PFSK-1 (cell line): ENCODE data around the gene NT5C2.

Experiments
- FOXP2 ChIP-seq: optimal IDR thresholded peaks from 2 replicates; pipeline ENCODE3; 2011; ENCODE audit warnings: borderline replicate concordance, control low read depth, inconsistent platforms; ENCODE audit not compliant: insufficient read depth; ENCODE audit errors: extremely low read length, extremely low read depth
- POLR2AphosphoS5 ChIP-seq: IDR thresholded peaks from 2 replicates; pipeline ENCODE4 v1.6.1; 2012; ENCODE audit warnings: low read depth, mild to moderate bottlenecking, control low read depth, low read length, moderate library complexity
- SIN3A ChIP-seq: IDR thresholded peaks from 2 replicates; pipeline ENCODE4 v1.6.1; 2012; ENCODE audit warnings: mild to moderate bottlenecking, low read length, moderate library complexity, borderline replicate concordance; ENCODE audit not compliant: insufficient read depth
- TAF1 ChIP-seq: IDR thresholded peaks from 2 replicates; pipeline ENCODE4 v1.6.1; 2012; ENCODE audit warnings: low read length, control low read depth, borderline replicate concordance; ENCODE audit not compliant: insufficient read depth
- TF ChIP-seq, protein P1 (sequence below), 2 experiments: IDR thresholded peaks; 2 replicates each; pipeline versions ENCODE4 v1.6.1 to v1.8.0; 2011 to 2012; ENCODE audit warnings: low read depth in 2 of 2, low read length in 2 of 2, control low read depth in 1 of 2, inconsistent platforms in 1 of 2, mild to moderate bottlenecking in 1 of 2, moderate library complexity in 1 of 2; ENCODE audit not compliant: insufficient read depth in 1 of 2

DNA sequence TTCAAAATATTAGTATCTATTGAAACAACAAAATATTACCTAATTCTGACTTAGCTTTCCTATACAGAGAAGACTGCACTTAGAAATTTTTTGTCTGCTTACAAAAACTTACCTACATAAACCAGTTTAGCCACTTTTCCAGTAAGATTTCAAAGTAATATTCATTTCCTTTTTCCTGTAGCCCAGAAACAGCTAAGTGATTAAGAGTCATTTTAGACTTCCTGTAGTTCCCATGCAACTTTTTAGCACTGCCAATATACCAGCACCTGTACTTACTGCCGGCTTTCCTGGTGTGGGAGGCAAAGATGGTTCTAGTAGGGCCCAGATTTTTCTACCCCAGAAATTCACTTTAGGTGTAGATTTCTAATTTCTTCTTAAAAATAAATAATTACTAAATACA, 21.8 kb downstream of the NT5C2 start:
- TF ChIP-seq TAF1 (no peak), POLR2AphosphoS5 (no peak), SIN3A (no peak), FOXP2 (no peak)
- TF ChIP-seq, protein P1, sequence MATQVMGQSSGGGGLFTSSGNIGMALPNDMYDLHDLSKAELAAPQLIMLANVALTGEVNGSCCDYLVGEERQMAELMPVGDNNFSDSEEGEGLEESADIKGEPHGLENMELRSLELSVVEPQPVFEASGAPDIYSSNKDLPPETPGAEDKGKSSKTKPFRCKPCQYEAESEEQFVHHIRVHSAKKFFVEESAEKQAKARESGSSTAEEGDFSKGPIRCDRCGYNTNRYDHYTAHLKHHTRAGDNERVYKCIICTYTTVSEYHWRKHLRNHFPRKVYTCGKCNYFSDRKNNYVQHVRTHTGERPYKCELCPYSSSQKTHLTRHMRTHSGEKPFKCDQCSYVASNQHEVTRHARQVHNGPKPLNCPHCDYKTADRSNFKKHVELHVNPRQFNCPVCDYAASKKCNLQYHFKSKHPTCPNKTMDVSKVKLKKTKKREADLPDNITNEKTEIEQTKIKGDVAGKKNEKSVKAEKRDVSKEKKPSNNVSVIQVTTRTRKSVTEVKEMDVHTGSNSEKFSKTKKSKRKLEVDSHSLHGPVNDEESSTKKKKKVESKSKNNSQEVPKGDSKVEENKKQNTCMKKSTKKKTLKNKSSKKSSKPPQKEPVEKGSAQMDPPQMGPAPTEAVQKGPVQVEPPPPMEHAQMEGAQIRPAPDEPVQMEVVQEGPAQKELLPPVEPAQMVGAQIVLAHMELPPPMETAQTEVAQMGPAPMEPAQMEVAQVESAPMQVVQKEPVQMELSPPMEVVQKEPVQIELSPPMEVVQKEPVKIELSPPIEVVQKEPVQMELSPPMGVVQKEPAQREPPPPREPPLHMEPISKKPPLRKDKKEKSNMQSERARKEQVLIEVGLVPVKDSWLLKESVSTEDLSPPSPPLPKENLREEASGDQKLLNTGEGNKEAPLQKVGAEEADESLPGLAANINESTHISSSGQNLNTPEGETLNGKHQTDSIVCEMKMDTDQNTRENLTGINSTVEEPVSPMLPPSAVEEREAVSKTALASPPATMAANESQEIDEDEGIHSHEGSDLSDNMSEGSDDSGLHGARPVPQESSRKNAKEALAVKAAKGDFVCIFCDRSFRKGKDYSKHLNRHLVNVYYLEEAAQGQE (IDR thresholded peaks at IDR 0.05; ENCODE audit: insufficient read depth in 1 of 2, low read depth in 2 of 2, low read length in 2 of 2): no peak
